Fibroblast of lung (primary cell): ENCODE data around the gene MSANTD1.

ENCODE experiments used
- EZH2 ChIP-seq: IDR thresholded peaks from 2 replicates; pipeline ENCODE4 v1.5.1; 2012; ENCODE audit warnings: low read length, control low read depth, mild to moderate bottlenecking; ENCODE audit errors: missing control alignments
- TF ChIP-seq, protein P1 (sequence below), 2 donors: IDR thresholded peaks in 1 of 2; conservative IDR thresholded peaks in 1 of 2; 1 replicate in 1 of 2; 2 replicates in 1 of 2; pipeline ENCODE4 v1.5.1; 2011 to 2012; ENCODE audit warnings: low read length in 2 of 2, control low read depth in 1 of 2, inconsistent platforms in 1 of 2, low read depth in 1 of 2, mild to moderate bottlenecking in 1 of 2

GRCh38 chr4:3234171-3235029 is 14.6 kb upstream of the MSANTD1 start:
- TF ChIP-seq, protein P1, sequence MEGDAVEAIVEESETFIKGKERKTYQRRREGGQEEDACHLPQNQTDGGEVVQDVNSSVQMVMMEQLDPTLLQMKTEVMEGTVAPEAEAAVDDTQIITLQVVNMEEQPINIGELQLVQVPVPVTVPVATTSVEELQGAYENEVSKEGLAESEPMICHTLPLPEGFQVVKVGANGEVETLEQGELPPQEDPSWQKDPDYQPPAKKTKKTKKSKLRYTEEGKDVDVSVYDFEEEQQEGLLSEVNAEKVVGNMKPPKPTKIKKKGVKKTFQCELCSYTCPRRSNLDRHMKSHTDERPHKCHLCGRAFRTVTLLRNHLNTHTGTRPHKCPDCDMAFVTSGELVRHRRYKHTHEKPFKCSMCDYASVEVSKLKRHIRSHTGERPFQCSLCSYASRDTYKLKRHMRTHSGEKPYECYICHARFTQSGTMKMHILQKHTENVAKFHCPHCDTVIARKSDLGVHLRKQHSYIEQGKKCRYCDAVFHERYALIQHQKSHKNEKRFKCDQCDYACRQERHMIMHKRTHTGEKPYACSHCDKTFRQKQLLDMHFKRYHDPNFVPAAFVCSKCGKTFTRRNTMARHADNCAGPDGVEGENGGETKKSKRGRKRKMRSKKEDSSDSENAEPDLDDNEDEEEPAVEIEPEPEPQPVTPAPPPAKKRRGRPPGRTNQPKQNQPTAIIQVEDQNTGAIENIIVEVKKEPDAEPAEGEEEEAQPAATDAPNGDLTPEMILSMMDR (conservative IDR thresholded peaks at IDR 0.05 in 1 of 2, IDR thresholded peaks at IDR 0.05 in 1 of 2; ENCODE audit: low read depth in 1 of 2, low read length in 2 of 2): no peak
- no peak for TF ChIP-seq EZH2
